ENCODE measurements around the gene NECAB3. TPM values are rescaled to one million over a fixed set of nuclear protein-coding genes. Genes with fewer than 3 reads are reported as not detected.

NECAB3 gene
- total RNA-seq, 2 donors from 2014 or later, result 77.2 to 92.3 TPM

- Mint-ChIP-seq H3K4me3 (peak within 1 kb of the TSS; percentile 60), H3K9me3 (peaks cover 3% of the 10 kb centered on the region), H3K27me3 (ENCODE audit: insufficient read depth) (peaks cover 2% of the 10 kb centered on the region), H3K4me1 (no peaks in the 10 kb centered on the region), H3K27ac (no peak within 1 kb of the TSS), H3K36me3 (ENCODE audit: low read depth) (no peaks in the 10 kb centered on the region)
- no peak within 1 kb of the TSS for H3K9ac ChIP-seq (ENCODE audit: extremely low read depth, low read length, poor library complexity, severe bottlenecking)
- H3K27me3 ChIP-seq (ENCODE audit: control insufficient read depth, insufficient read depth, low read length, poor library complexity, severe bottlenecking), result no peaks in the 10 kb centered on the region
- no peak within 1 kb of the TSS for H3K27ac ChIP-seq (ENCODE audit: low read depth, low read length)
- H3K4me3 ChIP-seq (ENCODE audit: low read length), result peak within 1 kb of the TSS; percentile 77
- H3K36me3 ChIP-seq (ENCODE audit: control insufficient read depth, insufficient read depth, low read length), result no peaks in the 10 kb centered on the region
- no peak for TF ChIP-seq CTCF (conservative IDR thresholded peaks at IDR 0.05)
- no peaks in the 10 kb centered on the region for H3K4me1 ChIP-seq (ENCODE audit: control insufficient read depth, insufficient read depth, low read length)
- WGBS, 2 experiments (ENCODE audit: insufficient coverage in 1 of 2, insufficient read length in 1 of 2), result 45 to 52% methylated on average over 33 to 46 of the region's 46 CpGs
- H3K9me3 ChIP-seq (ENCODE audit: control insufficient read depth, low read length), result no peaks in the 10 kb centered on the region
- DNase-seq, result peak; percentile 95
Measured at GRCh38 chr20:33719989-33720709, 45.9 kb upstream of the NECAB3 start, which contains the start of gene PXMP4. Gene PXMP4 (minus strand): TSS chr20:33720310. CDS start chr20:33720207, 103 bp downstream.

GRCh38 chr20:33719277-33719988 is 45.2 kb upstream of the NECAB3 start:
- 88 to 89% methylated on average over 12 to 13 of the region's 13 CpGs for WGBS, 2 experiments (ENCODE audit: insufficient coverage in 1 of 2, insufficient read length in 1 of 2)
- Mint-ChIP-seq H3K36me3 (ENCODE audit: low read depth) (no peaks in the 10 kb centered on the region), H3K4me1 (no peaks in the 10 kb centered on the region), H3K27ac (no peak overlapping the region), H3K9me3 (peaks cover 3% of the 10 kb centered on the region), H3K4me3 (peak overlapping the region; percentile 60), H3K27me3 (ENCODE audit: insufficient read depth) (peaks cover 2% of the 10 kb centered on the region)
- no peak overlapping the region for H3K9ac ChIP-seq (ENCODE audit: extremely low read depth, low read length, poor library complexity, severe bottlenecking)
- TF ChIP-seq CTCF (conservative IDR thresholded peaks at IDR 0.05), result no peak
- no peaks in the 10 kb centered on the region for H3K9me3 ChIP-seq (ENCODE audit: control insufficient read depth, low read length)
- H3K4me1 ChIP-seq (ENCODE audit: control insufficient read depth, insufficient read depth, low read length), result no peaks in the 10 kb centered on the region
- H3K27ac ChIP-seq (ENCODE audit: low read depth, low read length), result no peak overlapping the region
- peak overlapping the region; percentile 77 for H3K4me3 ChIP-seq (ENCODE audit: low read length)
- no peaks in the 10 kb centered on the region for H3K36me3 ChIP-seq (ENCODE audit: control insufficient read depth, insufficient read depth, low read length)
- DNase-seq, result peak; percentile 47
- H3K27me3 ChIP-seq (ENCODE audit: control insufficient read depth, insufficient read depth, low read length, poor library complexity, severe bottlenecking), result no peaks in the 10 kb centered on the region

- TF ChIP-seq CTCF (conservative IDR thresholded peaks at IDR 0.05), result no peak
- Mint-ChIP-seq H3K4me3 (no peak overlapping the region), H3K4me1 (no peaks in the 10 kb centered on the region), H3K36me3 (ENCODE audit: low read depth) (no peaks in the 10 kb centered on the region), H3K9me3 (peaks cover 3% of the 10 kb centered on the region), H3K27ac (no peak overlapping the region), H3K27me3 (ENCODE audit: insufficient read depth) (peaks cover 2% of the 10 kb centered on the region)
- no peak for DNase-seq
- Histone ChIP-seq H3K9me3 (ENCODE audit: control insufficient read depth, low read length) (no peaks in the 10 kb centered on the region), H3K4me1 (ENCODE audit: control insufficient read depth, insufficient read depth, low read length) (no peaks in the 10 kb centered on the region), H3K4me3 (ENCODE audit: low read length) (no peak overlapping the region), H3K36me3 (ENCODE audit: control insufficient read depth, insufficient read depth, low read length) (no peaks in the 10 kb centered on the region), H3K27me3 (ENCODE audit: control insufficient read depth, insufficient read depth, low read length, poor library complexity, severe bottlenecking) (no peaks in the 10 kb centered on the region), H3K27ac (ENCODE audit: low read depth, low read length) (no peak overlapping the region), H3K9ac (ENCODE audit: extremely low read depth, low read length, poor library complexity, severe bottlenecking) (no peak overlapping the region)
- WGBS, 2 experiments (ENCODE audit: insufficient coverage in 1 of 2, insufficient read length in 1 of 2), result 81 to 100% methylated on average over 1 of the region's 2 CpGs
Measured at GRCh38 chr20:33716498-33716897, 42.3 kb upstream of the NECAB3 start.
